GM18508 (cell line): ENCODE measurements around the gene UBALD1.

Source experiments
- ATAC-seq: cut with Tn5 transposase; IDR thresholded peaks from one replicate; pipeline ENCODE4 v1.9.1; 2021; ENCODE audit warnings: moderate number of reproducible peaks; ENCODE audit not compliant: insufficient read depth, unreplicated experiment

The UBALD1 gene

GRCh38 chr16:4646773-4647643, 32.3 kb upstream of the UBALD1 start:
- no peak for ATAC-seq

GRCh38 chr16:4641895-4642294, 27.2 kb upstream of the UBALD1 start:
- ATAC-seq, result no peak

- no peak for ATAC-seq
Observed at GRCh38 chr16:4641306-4641687, 26.6 kb upstream of the UBALD1 start.

GRCh38 chr16:4640572-4641305, 26.1 kb upstream of the UBALD1 start:
- no peak for ATAC-seq

GRCh38 chr16:4639899-4640509, 25.3 kb upstream of the UBALD1 start:
- no peak for ATAC-seq

GRCh38 chr16:4637501-4638166, 22.9 kb upstream of the UBALD1 start:
- no peak for ATAC-seq

- ATAC-seq, result no peak
Observed at GRCh38 chr16:4636196-4636595, 21.5 kb upstream of the UBALD1 start.

GRCh38 chr16:4634768-4635167, 20.1 kb upstream of the UBALD1 start:
- no peak for ATAC-seq

GRCh38 chr16:4633910-4634635, 19.4 kb upstream of the UBALD1 start:
- ATAC-seq, result no peak

GRCh38 chr16:4631444-4631843, 16.8 kb upstream of the UBALD1 start:
- no peak for ATAC-seq

GRCh38 chr16:4628283-4628682, 13.6 kb upstream of the UBALD1 start:
- ATAC-seq, result no peak

- ATAC-seq, result no peak
Observed at GRCh38 chr16:4626396-4626795, 11.7 kb upstream of the UBALD1 start.

GRCh38 chr16:4625560-4626159, 11.0 kb upstream of the UBALD1 start:
- peak; percentile 3 for ATAC-seq

GRCh38 chr16:4624827-4625559, 10.3 kb upstream of the UBALD1 start:
- peak; percentile 29 for ATAC-seq

GRCh38 chr16:4624015-4624826, 9.5 kb upstream of the UBALD1 start, which contains the start of gene MGRN1:
TSS of gene MGRN1 (plus strand) at chr16:4624826. CDS start at chr16:4624961, 135 bp downstream.
- peak; percentile 42 for ATAC-seq

GRCh38 chr16:4623593-4623992, 8.9 kb upstream of the UBALD1 start:
- ATAC-seq, result no peak

GRCh38 chr16:4618645-4619418, 4.1 kb upstream of the UBALD1 start:
- no peak for ATAC-seq
